Keratinocyte (primary cell): Measurements from ENCODE around the gene CPHXL2.

Source experiments
- EZH2 ChIP-seq: IDR thresholded peaks from one replicate; pipeline ENCODE4 v1.6.1; 2012; ENCODE audit warnings: inconsistent platforms, mild to moderate bottlenecking, low read length, moderate library complexity
- TF ChIP-seq, protein P1 (sequence below), 3 experiments: IDR thresholded peaks in 1 of 3; conservative IDR thresholded peaks in 1 of 3; optimal IDR thresholded peaks in 1 of 3; 2 replicates in 2 of 3; 3 replicates in 1 of 3; pipeline versions ENCODE3 to v1.5.1; 2011; ENCODE audit warnings: low read length in 3 of 3, mild to moderate bottlenecking in 3 of 3, moderate library complexity in 2 of 3, control low read depth in 1 of 3, inconsistent platforms in 1 of 3; ENCODE audit not compliant: insufficient read depth in 2 of 3; ENCODE audit errors: extremely low read depth in 1 of 3

GRCh38 chr16:75629132-75629531 is 47.7 kb downstream of the CPHXL2 start:
- TF ChIP-seq, protein P1, sequence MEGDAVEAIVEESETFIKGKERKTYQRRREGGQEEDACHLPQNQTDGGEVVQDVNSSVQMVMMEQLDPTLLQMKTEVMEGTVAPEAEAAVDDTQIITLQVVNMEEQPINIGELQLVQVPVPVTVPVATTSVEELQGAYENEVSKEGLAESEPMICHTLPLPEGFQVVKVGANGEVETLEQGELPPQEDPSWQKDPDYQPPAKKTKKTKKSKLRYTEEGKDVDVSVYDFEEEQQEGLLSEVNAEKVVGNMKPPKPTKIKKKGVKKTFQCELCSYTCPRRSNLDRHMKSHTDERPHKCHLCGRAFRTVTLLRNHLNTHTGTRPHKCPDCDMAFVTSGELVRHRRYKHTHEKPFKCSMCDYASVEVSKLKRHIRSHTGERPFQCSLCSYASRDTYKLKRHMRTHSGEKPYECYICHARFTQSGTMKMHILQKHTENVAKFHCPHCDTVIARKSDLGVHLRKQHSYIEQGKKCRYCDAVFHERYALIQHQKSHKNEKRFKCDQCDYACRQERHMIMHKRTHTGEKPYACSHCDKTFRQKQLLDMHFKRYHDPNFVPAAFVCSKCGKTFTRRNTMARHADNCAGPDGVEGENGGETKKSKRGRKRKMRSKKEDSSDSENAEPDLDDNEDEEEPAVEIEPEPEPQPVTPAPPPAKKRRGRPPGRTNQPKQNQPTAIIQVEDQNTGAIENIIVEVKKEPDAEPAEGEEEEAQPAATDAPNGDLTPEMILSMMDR (optimal IDR thresholded peaks at IDR 0.05 in 1 of 3, IDR thresholded peaks at IDR 0.05 in 1 of 3, conservative IDR thresholded peaks at IDR 0.05 in 1 of 3; ENCODE audit: extremely low read depth in 1 of 3, insufficient read depth in 2 of 3, low read length in 3 of 3): no peak
- TF ChIP-seq EZH2: no peak
